ENCODE results near the gene HMX2.

HMX2 gene

DNA sequence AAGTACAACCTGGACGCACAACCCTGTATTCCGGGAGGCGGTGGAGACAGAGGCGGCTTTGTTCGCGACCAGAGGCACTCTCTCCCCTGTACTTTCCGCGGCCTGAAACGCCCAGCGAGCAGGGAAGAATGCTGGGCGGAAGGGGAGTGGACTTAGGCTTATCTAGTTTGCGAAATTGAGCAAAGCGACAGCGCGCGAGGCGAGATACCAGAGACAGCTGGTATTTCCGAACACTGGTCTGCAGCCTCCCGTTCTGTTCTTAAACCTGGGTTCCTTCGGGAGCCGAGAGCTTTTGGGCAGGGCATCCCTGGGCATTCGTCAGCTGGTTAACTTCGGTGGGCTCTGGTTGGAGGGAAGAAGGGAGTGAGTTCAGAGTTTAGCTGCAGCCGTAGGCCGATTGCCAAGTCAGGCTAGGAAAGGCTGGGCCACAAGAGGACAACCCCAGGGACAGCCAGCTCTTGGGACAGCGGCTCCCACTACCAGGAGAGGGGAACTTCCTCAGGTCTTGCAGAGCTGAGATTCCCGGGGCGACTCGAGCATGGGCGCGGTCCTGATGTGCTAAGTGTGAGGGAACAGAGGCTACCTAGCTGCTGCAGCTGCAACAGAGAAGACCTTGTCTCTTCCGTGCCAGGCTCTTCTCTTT lies 8.3 kb upstream of the HMX2 start:
- DNase-seq, result peak; percentile 63

DNA sequence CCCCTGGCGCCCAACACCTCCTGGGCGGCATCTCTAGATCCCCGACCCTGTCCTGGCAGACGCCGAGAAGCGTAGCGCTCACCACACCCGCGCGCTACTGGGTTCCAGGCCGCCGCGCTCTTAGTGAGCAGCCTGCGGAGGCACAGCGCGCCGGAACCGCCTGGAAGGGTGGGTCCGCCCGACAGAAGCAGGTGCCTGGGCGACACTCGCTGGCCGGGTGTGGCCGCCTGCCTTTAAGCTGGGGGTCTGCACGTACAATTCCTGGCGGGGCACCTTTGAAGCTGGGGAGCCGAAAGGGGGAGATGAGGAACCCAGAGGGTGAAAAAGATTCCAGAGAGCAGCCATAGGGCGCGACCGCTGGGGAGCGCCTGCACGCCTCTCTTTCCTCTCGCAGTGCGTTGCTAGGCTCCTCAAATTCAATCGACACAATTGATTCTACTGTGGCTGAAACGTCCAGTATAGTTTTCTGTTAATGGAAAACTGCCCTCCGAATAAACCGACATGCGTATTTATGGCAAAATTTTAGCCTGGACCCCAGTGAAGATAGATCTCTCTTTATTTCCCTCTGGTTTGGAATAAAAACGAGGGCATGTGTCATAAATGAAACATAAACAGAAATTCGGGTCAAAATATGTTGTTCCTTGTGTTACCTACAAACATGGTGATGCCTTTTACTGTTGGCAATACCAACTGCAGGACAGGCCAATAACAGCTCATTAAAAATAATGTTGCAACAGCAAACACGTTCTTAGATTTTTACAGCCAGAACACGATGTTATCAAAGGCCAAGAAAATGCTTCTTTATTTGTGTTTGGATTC lies 7.6 kb upstream of the HMX2 start:
- no peak for DNase-seq

GRCh38 chr10:123140983-123141390 lies 6.9 kb upstream of the HMX2 start:
- no peak for DNase-seq

GRCh38 chr10:123141791-123142700 lies 5.9 kb upstream of the HMX2 start:
- DNase-seq, result no peak

GRCh38 chr10:123142701-123143161 lies 5.2 kb upstream of the HMX2 start:
- DNase-seq, result no peak

- no peak for DNase-seq
Measured at GRCh38 chr10:123143162-123143824, 4.6 kb upstream of the HMX2 start.

- no peak for DNase-seq
Measured at GRCh38 chr10:123143825-123144168, 4.1 kb upstream of the HMX2 start.

- no peak for DNase-seq
Measured at GRCh38 chr10:123144697-123145541, 3.0 kb upstream of the HMX2 start.

- no peak for DNase-seq
Measured at GRCh38 chr10:123145542-123146012, 2.4 kb upstream of the HMX2 start.

DNA sequence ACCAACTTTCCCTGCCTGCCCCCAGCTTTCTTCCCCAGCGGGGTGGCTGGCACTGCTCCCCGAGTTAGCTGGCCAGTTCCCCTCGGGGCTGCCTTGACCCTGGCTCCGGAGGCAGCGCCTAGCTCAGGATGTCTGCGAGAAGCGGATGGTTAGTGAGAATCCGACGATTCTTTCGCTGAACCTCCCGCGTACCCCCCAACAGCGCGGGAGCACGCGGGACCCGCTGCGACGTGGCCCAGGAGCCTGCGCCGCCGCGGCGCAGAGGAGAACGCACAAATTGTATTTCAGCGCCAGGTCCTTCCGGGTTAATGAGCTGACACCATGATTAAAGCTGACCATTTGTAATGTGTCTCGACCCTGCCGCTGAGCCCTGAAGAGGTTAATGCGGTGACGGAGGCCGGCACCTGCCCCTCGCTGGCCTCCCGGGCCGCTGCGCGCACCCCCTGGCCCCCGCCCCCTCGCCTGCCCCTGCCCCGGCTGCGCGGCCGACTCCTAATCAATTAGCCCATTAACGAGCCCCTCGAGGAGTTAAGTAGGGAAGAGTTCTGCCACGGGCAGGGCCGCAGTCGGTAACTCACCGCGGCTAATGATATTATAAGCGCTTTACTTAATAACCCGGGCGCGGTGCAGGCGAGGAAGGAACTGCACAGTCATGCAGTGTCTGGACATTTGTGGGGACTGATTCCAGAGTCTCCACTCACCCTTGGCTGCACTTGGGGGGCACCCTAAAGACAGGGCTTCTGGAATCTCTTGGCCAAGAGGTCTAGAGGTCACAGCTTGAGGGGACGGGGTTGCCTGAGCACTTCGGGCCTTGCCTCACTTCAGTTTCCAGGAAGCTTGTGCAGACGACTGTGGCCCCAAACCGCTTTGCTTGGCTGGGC lies 1.7 kb upstream of the HMX2 start:
- no peak for DNase-seq

DNA sequence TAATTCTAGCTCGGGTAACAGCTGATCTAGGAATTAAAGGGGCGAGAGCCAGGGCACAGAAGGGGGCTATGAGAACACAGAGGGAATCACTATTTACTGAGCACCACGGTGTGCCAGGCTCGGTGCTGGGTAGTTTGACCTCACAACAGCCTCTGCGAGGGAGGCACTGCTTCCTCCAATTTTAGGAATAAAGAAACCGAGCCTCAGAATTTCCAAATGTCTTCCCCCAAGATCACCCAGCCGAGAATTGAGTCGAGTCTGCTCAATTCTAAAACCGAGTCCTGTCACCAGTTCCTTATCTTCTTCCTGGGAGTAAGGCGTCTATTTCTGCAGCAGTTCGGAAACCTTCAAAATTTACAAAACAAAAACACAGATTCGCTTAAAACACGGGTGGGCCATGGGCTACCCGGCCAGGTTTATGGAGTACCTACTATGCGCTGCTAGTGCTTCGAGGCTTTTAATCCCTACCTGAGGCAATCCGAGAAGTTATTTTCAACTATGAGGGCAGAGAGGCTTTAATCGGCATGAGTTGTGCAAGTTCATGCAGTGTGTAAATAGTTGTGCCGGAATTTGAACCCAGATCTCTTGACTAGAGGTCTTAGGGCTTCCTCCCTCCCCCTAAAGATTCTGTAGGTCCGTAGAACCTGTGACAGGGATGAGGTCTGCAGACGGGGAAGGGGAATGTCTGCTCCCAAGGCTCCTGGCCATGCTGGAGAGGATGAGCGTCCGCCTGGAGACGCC lies 872 bp upstream of the HMX2 start:
- no peak for DNase-seq

DNA sequence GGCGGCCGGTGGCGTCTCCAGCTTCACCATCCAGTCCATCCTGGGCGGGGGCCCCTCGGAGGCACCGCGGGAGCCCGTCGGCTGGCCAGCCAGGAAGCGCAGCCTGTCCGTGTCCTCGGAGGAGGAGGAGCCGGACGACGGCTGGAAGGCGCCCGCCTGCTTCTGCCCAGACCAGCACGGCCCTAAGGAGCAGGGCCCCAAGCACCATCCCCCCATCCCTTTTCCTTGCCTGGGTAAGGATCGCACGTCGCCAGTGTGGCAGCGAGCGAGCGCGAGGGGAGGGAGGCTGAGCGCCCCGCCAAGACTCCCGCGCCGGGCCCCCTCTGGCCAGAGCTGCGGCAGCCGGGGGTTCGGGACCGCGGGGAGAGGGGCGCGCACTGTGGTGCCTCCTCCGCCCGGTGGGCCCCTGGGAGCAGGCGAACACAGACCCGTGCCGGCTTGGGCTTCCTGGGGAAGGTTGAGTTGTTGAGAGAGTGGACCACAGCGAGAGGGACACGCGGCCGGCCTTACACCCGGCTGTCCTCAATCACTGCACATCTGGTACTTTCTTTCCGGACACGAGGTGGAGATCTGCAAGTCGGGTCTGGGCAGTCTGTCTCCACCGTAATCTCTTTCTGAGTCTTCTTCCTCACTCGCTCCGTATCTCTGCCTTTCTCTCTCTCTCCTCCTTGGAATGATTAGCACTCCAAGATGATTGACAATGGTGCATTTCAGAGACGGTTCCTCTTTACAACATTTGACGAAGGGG lies 652 bp downstream of the HMX2 start:
- DNase-seq, result no peak

GRCh38 chr10:123149162-123149567 lies 1.2 kb downstream of the HMX2 start:
- no peak for DNase-seq

- DNase-seq, result peak; percentile 62
Measured at GRCh38 chr10:123149568-123150270, 1.8 kb downstream of the HMX2 start.

DNA sequence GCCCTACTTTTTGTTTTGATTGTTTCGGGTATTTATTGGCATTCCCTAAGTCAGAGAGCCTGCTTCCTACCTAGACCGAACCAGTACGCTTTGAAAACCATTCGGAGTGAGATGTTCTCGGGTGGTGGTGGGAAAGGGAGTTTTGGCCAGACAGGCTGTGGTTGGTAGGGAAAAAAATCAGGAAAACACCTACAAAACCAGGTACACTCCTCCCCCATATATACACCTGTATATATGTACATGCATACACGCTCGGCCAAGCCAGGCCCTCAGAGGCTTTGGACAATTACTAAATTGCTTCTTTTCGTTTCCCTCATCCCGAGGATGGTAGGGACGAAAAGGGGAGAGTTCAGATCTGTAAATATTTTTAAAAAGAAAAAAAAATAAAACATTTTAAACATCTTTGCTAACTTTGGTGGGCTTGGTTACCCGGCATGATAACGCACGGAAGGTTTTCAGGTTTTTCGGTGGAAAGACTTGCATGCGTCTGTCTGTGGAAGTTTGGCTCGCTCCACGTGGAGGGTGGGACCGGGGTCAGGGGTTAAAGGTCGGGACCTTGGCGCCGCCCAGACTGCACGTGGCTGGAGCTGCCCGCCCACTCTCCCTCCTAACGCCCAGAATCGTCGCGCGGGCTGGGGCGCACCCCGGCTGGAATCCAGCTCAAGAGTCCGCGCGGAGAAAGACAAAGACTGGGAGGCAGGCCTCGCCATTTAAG lies 2.5 kb downstream of the HMX2 start:
- no peak for DNase-seq

- DNase-seq, result peak; percentile 63
Measured at GRCh38 chr10:123150986-123151736, 3.2 kb downstream of the HMX2 start.

DNA sequence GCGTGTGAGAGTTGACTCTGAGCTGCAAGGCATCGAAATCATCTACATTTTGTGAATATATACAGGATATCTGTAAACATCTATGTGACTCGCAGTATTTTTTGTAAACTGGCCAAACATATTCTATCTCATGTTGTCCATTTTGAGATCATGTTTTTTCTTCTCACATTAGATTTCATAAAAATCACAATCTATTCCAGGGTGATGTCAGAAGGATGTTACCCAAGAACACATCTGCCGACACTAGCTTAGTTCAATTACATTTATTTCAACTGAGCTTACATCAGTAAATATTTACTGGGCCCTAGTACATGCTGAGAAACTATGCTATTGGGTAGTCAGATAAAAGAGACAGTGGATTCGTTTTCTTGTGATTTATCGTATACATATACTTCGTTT lies 3.8 kb downstream of the HMX2 start:
- no peak for DNase-seq
